HEK293T (cell line): ENCODE measurements around the gene COP1.

ENCODE experiments used
- ARNT ChIP-seq: fragments of 450-650 bp; IDR thresholded peaks from 2 replicates; pipeline ENCODE4 v1.6.1; 2017; ENCODE audit warnings: mild to moderate bottlenecking
- BHLHE40 ChIP-seq: fragments of 450-650 bp; IDR thresholded peaks from 2 replicates; pipeline ENCODE4 v1.6.1; 2016; ENCODE audit warnings: mild to moderate bottlenecking, moderate library complexity, borderline replicate concordance
- CTBP1 ChIP-seq: fragments of 450-650 bp; IDR thresholded peaks from 2 replicates; pipeline ENCODE4 v1.6.1; 2016; ENCODE audit warnings: borderline replicate concordance
- ELF4 ChIP-seq: fragments of 450-650 bp; IDR thresholded peaks from 2 replicates; pipeline ENCODE4 v1.6.1; 2017; ENCODE audit warnings: antibody characterized with exemption
- FOXA1 ChIP-seq: fragments of 450-650 bp; IDR thresholded peaks from 2 replicates; pipeline ENCODE4 v1.6.1; 2016; ENCODE audit warnings: mild to moderate bottlenecking
- FOXK2 ChIP-seq: fragments of 450-650 bp; IDR thresholded peaks from 2 replicates; pipeline ENCODE4 v1.6.1; 2016; ENCODE audit warnings: mild to moderate bottlenecking
- FOXM1 ChIP-seq: fragments of 450-650 bp; IDR thresholded peaks from 2 replicates; pipeline ENCODE4 v1.6.1; 2017; ENCODE audit warnings: mild to moderate bottlenecking, borderline replicate concordance
- HDGF ChIP-seq: fragments of 450-650 bp; IDR thresholded peaks from 2 replicates; pipeline ENCODE4 v1.6.1; 2017; ENCODE audit warnings: antibody characterized with exemption, borderline replicate concordance
- NFRKB ChIP-seq: fragments of 450-650 bp; IDR thresholded peaks from 2 replicates; pipeline ENCODE4 v1.6.1; 2016; ENCODE audit warnings: mild to moderate bottlenecking, moderate library complexity
- PKNOX1 ChIP-seq: fragments of 450-650 bp; IDR thresholded peaks from 2 replicates; pipeline ENCODE4 v1.6.1; 2016
- SP1 ChIP-seq: fragments of 450-650 bp; IDR thresholded peaks from 2 replicates; pipeline ENCODE4 v1.6.1; 2017
- SUZ12 ChIP-seq: fragments of 450-650 bp; IDR thresholded peaks from 2 replicates; pipeline ENCODE4 v1.6.1; 2016; ENCODE audit warnings: mild to moderate bottlenecking
- TARDBP ChIP-seq: fragments of 450-650 bp; IDR thresholded peaks from 2 replicates; pipeline ENCODE4 v1.6.1; 2016
- ZNF384 ChIP-seq: fragments of 450-650 bp; IDR thresholded peaks from 2 replicates; pipeline ENCODE4 v1.6.1; 2016

- TF ChIP-seq PKNOX1 (no peak), SP1 (no peak), SUZ12 (no peak), FOXK2 (no peak), FOXA1 (no peak), ZNF384 (no peak), BHLHE40 (no peak), HDGF (no peak), NFRKB (no peak), FOXM1 (no peak), ARNT (no peak), TARDBP (no peak), ELF4 (no peak), CTBP1 (no peak)
These were observed 8.7 kb downstream of the COP1 start for GRCh38 chr1:176198413-176198812.
